Left kidney (tissue), 2 donors: Measurements from ENCODE around the gene TENT4B. TPM values are rescaled to one million over a fixed set of nuclear protein-coding genes. Genes with fewer than 3 reads are reported as not detected.
"Not testable (repeated sequence)": the region's sequence is repeated elsewhere in the genome, so short reads cannot be mapped to it uniquely, and the experiment has no call there.

ENCODE experiments used
- DNase-seq: peaks from one replicate; pipeline ENCODE4 v3.0.0-alpha.2; 2013
- polyA plus RNA-seq: library from polyadenylated mRNA; unstranded; fragments of 120-200 nt; gene quantifications from one replicate; pipeline ENCODE4 v1.2.1, GENCODE V29; 2013; ENCODE audit not compliant: insufficient read length

Gene TENT4B
- polyA plus RNA-seq, 1 donor = 16.8 TPM

DNA sequence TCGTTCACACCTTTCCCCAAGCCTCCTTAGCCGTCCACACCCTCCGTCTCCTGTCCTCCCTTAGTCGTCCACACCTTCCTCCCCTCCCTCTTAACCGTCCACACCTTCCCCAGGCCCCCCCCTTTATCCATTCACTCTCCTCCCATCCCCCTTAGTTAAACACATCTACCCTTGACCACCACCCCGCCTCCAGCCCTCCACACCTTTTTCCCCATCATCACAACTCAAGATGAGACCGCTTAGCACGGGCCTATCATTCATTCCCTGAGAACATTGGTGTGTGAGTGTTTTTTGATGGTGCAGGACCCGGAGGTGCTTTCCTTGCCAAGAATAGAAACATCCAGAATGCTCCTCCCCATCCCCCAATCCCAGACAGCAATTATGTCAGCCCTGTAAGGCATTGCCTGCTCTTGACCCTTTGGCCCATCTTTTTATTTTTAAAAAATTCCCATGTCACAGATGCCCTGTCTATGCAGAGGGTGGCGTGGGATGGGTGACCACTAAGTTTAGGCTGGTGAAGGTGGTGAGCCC lies 1.4 kb downstream of the TENT4B start:
- DNase-seq = no peak

DNA sequence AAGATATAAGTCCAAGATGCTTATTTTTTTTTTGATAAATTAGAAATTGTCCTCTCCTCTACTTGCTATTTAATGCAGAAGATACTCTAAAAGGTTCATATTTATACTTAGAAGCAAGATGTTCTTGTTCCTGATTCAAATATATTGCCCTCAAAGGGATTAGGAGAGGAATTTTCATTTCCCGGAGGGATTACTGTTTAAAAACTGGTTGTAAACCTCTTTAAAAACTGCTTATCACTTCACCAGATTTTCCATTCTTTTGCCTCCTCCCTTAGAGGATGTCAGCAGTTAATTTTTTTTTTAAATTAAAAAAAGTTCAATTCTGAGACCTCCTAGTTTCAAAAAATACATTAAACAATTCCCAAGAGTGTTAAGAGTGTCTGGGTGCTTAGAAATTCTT lies 2.8 kb downstream of the TENT4B start:
- no peak for DNase-seq

DNA sequence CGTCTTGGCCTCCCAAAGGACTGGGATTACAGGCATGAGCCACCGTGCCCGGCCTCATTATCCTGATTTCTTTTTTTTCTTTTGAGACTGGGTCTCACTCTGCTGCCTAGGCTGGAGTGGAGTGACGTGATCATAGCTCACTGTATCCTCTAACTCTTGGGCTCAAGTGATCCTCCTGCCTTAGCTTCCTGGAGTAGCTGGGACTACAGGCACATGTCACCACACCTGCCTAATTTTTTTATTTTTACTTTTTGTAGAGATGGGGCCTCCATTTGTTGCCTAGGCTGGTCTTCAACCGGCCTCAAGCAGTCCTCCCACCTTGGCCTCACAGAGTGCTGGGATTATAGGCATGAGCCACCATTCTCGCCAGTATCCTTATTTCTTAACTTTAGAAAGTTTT lies 3.5 kb downstream of the TENT4B start:
- no peak for DNase-seq

DNA sequence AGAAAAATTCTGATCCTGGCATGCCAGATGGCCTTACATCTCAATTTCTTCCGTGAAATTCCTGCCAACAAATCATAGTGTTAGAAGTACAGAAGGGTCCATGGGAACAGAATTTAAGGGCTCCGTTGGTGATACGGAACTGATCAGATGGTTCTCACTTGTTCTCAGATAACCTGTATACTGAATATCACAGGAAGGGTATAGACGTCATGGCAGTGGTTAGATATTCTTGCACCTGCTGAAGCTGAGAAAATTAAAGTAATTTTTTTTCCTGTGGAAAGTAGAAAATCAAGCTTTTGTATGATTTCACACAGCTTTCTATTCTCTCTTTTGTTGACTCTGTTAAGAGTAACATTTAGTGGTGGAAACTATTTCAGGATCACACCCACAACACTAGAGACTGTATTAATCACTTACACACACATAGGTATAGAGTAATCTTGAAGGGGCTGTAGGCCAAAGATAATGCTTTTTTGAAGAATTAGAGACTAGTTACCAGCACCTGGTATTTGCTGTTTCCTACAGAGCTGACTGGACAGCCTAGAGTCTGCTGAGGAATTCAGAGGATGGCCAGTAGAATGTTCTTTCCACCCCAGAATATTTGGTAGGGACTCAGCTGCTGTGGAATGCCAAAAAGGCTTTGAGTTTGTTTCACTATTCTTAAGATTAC lies 7.5 kb downstream of the TENT4B start:
- no peak for DNase-seq

DNA sequence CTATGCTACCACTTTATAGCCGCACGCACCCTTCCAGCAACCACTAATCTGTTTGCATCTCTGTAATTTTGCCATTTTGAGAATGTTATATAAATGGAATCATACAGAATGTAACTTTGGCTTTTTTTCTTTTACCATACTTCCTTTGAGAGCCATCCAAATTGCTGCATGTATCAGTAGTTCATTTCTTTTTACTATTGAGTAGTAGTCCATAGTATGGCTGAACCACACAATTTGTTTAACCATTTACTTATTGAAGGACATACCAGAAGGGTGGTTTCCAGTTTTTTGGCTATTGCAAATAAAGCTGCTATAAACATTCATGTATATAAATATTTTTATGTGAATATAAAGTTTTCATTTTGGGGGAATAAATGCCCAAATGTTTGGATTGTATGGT lies 8.8 kb downstream of the TENT4B start:
- no peak for DNase-seq

DNA sequence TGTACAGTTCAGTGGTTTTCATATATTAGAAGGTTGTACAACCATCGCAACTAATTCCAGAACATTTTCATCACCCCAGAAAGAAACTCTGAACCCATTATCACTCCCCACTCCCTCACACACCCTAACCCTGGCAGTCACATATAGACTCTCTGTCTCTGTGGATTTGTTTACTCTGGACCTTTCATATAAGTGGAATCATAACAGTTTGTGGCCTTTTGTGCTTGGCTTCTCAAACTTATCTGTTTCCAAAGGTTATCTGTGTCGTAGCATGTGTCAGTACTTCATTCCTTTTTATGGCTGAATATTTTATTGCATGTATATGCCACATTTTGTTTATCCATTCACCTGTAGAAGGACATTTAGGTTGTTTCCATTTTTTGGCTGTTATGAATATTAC lies 12.4 kb downstream of the TENT4B start:
- no peak for DNase-seq

DNA sequence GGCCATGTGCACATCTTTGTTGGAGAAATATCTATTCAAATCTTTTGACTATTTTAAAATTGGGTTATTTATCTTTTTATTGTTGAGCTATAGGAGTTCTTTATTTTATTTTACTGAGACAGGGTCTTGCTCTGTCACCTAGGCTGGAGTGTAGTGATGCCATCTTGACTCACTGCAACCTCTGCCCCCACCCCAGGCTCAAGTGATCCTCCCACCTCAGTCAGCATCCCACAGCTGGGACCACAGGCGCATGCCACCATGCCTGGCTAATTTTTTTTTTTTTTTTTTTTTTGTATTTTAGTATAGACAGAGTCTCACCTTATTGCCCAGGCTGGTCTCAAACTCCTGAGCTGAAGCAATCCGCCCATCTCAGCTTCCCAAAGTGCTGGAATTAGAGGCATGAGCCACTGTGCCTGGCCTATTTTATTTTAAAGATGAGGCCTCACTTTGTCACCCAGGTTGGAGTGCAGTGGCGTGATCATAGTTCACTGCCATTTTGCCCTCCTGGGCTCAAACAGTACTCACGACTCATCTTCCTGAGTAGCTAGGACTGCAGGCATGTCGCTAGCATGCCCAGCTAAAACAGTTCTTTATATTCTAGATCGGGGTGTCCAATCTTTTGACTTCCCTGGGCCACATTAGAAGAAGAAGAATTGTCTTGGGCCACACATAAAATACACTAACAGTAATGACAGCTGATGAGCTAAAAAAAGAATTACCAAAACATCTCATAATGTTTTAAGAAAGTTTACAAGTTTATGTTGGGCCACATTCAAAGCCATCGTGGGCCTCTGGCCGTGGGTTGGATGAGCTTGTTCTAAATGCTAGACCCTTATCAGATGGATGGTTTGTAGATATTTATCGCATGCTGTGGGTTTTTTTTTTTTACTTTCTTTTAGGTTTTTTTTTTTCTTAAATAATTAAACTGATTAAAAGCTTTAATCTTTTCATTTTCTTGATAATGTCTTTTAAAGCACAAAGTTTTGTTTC lies 13.7 kb downstream of the TENT4B start:
- DNase-seq = no peak

DNA sequence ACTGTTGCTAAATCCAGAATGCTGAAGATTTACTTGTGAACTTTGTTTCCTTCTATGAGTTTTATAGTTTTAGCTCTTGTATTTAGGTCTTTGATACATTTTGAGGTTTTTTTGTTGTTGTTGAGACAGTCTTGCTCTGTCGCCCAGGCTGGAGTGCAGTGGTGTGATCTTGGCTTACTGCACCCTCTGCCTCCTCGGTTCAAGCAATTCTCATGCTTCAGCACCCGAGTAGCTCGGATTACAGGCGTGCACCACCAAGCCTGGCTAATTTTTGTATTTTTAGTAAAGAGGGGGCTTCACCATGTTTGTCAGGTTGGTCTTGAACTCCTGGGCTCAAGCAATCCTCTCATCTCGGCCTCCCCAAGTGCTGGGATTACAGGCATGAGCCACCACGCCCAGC lies 14.4 kb downstream of the TENT4B start:
- DNase-seq = no peak

DNA sequence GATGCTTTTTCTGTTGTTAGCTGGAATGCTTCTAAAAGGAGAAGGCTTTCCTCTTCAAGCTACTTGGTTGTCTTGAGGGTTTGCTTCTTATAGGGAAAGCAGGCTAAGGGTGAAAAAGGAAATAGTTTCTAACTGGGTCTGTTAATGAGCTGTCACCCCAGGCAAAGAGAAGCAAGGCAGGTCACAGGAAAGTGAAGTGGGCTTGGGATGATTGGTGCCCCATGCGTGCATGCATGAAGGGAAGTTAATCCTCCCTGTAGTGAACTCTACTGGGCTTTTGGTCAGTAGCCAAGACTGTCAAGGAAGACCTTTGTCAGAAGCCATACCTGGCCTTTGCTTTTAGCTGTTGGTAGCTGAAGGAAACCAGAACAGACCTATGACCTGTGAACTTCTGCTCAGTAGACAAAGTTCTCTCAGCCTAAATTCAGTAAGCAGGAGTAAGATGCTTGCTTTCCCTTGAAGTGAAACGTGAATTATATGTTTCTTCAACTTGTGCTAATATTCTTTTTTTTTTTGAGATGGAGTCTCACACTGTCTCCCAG lies 16.5 kb downstream of the TENT4B start:
- no peak for DNase-seq

DNA sequence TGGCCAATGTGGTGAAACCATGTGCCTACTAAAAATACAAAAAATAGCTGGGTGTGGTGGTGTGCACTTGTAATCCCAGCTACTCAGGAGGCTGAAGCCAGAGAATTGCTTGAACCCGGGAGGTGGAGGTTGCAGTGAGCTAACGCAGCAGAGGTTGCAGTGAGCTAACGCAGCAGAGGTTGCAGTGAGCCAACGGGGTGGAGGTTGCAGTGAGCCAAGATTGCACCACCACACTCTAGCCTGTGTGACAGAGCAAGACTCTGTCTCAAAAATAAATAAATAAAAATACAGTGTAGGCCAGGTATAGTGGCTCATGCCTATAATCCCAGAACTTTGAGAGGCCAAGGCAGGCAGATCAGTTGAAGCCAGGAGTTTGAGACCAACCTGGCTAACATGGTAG lies 18.7 kb downstream of the TENT4B start:
- not testable (repeated sequence) for DNase-seq

DNA sequence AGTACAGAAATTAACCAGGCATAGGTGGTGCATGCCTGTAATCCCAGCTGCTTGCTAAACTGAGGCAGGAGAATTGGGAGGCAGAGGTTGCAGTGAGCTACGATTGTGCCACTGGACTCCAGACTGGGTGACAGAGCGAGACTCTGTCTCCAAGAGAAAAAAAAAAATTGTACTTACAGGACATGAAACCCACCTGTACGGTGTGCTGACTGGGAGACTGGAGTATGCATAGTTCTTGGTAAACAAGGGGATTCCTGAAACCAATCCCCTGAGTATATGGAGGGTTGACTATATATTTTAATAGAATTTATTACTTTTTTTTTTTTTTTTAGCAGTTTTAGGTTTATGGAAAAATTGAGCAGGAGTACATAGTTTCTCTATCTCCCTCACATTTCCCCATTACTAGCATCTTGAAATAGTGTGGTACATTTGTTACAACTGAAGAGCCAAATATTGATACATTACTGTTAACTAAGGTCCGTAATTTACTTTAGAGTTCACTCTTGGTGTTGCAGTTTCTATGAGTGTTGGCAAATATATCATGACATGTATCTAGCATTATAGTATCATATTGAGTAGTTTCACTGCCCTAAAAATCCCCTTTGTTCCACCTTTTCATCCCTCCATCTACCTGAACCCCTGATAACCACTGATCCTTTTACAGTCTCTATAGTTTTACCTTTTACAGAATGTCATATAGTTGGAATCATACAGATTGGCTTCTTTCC lies 19.3 kb downstream of the TENT4B start:
- no peak for DNase-seq

DNA sequence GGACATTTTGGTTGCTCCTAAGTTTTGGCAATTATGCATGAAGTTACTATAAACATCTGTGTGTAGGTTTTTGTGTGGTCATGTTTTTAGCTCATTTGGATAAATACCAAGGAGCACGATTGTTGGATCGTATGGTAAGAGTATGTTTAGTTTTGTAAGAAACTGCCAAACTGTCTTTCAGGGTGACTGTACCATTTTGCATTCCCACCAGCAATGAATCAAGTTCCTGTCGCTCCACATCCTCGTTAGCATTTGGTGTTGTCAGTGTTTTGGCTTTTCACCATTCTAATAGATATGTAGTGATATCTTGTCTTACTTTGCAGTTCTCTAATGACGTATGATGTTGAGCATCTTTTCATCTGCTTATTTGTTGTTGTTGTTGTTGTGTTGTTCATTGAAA lies 20.2 kb downstream of the TENT4B start:
- no peak for DNase-seq

DNA sequence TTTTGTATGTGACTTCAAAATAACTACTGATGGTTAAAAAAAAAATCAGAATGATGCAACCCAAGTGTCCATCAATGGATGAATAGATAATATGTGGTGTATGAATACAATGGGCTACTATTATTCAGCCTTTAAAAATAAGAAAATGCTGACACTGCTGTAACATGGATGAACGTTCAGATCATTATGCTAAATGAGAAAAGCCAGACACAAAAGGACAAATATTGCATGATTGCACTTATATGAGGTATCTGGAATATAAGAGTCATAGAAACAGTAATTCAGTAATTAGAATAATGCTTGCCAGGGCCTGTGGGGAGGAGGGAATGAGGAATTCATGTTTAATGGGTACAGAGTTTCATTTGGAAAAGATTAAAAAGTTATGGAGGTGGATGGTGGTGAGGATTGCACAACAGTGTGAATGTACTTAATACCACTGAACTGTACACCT lies 25.4 kb downstream of the TENT4B start:
- no peak for DNase-seq

DNA sequence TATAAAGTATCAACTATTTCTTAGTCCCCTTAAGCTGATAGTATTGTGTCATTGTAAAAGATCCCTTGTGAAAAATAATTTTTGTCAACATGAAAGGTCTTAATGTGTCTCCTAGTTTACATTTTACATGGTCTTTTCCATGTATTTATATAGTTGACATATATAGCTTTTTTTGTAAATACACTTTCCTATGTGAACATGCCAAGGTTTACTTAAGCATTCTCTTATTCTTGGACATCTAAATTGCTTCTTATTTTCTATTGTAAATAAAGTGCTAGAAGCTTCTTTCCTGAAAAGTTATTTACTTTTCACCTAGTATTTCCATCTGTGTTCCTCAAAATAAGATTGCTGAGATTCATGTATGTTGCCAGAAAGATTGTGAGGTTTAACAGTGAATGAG lies 29.3 kb downstream of the TENT4B start:
- no peak for DNase-seq

DNA sequence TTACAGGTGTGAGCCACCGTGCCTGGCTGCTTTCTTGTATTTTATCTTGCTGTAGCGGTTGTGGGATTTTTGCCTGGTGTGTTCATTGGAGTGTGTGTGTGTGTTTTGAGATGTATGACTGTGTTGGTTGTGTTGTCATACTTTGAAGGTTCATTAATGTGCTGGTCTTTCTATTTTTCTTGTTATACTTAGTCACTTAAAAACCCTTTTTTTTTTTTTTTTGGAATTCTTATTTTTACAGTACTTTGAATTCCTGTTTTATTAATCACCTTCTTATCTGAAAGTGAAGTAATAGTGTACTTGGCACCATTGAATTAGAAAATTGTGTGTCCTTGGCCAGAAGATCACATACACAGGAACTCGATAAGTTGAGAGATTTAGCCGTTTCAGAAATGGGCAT lies 30.2 kb downstream of the TENT4B start:
- DNase-seq = no peak

DNA sequence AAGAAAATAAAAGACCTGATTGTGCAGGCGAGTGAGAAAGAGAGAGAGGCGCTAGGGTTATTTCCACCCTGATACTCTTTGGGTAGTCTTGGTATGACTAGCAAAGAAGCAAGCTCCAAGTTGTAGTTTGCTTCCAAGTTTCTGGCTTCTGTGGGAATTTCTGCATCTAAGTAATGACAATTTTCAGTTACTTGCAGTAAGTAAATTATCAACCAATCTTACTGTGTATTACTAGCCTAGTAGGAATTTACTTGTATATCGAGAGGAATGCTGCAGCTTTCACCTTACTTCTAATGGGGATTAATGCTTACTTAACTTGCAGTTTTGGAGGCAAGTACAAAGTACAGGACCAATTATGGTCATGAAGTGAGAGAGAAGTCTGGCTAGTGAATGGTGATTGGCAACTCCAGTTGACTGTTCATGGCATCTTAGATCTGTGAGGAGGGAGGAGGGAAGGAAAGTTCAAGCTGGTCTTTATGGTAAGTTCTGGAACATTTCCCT lies 31.9 kb downstream of the TENT4B start:
- DNase-seq = no peak

DNA sequence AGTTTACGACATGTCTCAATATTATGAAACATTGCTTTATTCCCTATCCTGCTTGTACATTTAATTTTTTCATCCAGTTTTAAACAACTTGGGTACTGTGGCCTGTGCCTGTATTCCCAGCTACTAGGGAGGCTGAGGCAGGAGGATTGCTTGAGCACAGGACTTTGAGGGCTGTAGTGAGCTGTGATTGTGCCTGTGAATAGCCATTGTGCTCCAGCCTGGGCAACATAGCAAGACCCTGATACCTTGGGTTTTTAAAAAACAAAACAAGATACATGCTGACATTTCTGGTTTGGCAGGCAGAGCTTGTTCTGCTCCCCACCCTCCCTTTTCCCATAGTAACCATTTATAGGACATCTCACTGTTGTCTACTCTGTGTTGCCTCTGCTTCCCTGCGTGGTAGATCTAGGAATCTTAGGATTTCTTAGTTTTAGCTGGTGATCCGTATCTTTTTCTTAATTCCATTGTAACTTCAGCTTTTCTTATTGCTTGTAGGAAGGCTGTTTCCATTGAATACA lies 35.6 kb downstream of the TENT4B start:
- no peak for DNase-seq

DNA sequence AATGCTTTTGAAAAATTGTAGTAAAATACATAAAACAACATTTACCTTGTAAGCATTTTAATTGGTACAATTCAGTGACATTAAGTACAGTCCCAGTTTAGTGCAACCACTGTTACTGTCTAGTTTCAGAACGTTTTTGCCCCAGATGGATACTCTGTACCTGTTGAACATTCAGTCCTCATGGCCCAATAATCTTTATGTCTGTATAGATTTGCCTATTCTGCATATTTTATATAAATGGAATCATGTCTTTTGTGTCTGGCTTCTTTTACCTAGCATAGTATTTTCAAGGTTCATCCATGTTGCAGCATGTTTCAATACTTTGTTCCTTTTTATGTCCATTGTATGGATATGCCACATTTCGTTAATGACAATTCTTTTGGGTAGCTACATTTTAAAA lies 37.2 kb downstream of the TENT4B start:
- DNase-seq = no peak

DNA sequence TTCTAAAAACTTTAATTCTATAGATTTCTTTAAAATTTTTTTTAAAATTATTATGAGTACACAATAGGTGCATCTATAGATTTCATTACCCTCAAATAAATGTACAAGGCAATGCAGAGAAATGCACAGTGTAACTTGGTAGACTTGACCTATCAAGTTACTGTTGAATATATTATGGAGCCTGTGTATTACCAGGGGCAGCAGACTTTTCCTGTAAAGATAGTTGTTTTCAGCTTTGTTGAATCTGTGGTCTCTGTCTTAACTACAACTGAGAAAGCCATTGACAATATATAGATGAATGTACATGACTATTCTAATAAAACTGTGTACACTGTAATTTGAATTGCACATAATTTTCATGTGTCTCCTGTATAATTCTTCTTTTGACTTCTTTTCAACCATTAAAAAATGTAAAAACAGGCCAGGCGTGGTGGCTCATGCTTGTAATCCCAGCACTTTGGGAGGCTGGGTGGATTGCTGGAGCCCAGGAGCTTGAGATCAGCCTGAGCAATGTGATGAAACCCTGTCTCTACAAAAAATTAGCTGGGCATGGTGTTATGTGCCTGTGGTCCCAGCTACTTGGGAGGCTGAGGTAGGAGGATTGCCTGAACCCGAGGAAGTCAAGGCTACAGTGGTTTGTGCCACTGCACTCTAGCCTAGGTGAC lies 39.4 kb downstream of the TENT4B start:
- no peak for DNase-seq

DNA sequence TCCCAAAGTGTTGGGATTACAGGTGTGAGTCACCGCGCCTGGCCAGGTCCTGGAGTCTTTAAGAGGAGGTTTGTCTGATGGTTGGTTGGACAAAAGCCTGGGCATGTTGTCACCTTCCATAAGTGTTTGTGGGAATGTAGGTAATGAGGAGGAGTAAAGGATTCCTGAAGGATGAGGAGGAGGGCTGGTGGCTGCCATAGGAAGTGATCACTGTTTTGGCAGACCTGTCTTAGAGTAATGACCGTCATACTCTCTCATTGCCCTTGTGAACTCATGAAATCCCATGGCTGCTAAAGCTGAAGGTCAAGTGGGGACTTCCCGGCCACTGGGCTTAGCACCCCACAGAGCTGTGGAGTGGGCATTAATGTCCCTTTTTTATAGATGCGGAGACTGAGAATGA lies 40.5 kb downstream of the TENT4B start:
- DNase-seq = no peak

DNA sequence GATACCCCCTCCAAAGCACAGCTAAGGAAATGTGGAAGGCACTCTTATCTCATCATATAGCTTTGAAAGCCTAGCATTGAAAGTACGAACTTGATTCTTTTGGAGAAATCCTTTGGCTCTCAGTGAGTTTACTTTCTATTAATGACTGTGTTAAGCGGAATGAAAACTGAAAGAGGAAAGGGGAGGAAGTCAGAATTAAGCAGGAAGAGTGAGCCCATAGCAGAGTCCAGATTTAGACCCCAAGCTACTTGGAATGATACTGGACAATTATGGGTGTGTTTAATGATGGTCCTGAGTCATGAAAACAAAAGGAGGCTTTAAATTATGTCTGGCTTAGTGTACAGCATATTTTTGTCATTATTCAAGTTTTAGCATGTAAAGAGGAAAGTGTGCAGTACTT lies 42.2 kb downstream of the TENT4B start:
- DNase-seq = no peak
